Heart right ventricle (tissue), 16 donors: ENCODE measurements around the gene DTD1. TPM values are rescaled to one million over a fixed set of nuclear protein-coding genes. Genes with fewer than 3 reads are reported as not detected.

ENCODE experiments used
- ATAC-seq, 8 donors: fragments of 200-7000 bp; cut with Tn5 transposase; one replicate each; pipeline ENCODE4 v1.9.1; 2020; ENCODE audit warnings: mild to moderate bottlenecking in 8 of 8, moderate library complexity in 8 of 8, moderate number of reproducible peaks in 1 of 8
- DNase-seq, 2 donors: peaks; one replicate each; pipeline ENCODE4 v3.0.0-alpha.2; 2020
- H3K27ac ChIP-seq, 10 donors: fragments of 200-600 bp; sonication (generic) in 2 of 10; one replicate each; pipeline versions ENCODE4 v1.5.0 to v1.8.0; 2020 to 2022; ENCODE audit warnings: mild to moderate bottlenecking in 3 of 10
- H3K27me3 ChIP-seq, 7 donors: fragments of 200-600 bp; one replicate each; pipeline ENCODE4 v1.8.0; 2021 to 2022; ENCODE audit warnings: mild to moderate bottlenecking in 2 of 7
- H3K36me3 ChIP-seq, 9 donors: fragments of 200-600 bp; sonication (generic) in 1 of 9; one replicate each; pipeline versions ENCODE4 v1.5.0 to v1.8.0; 2020 to 2022; ENCODE audit warnings: mild to moderate bottlenecking in 2 of 9
- H3K4me1 ChIP-seq, 9 donors: fragments of 200-600 bp; sonication (generic) in 1 of 9; one replicate each; pipeline versions ENCODE4 v1.5.0 to v1.8.0; 2020 to 2022; ENCODE audit warnings: mild to moderate bottlenecking in 4 of 9
- H3K4me3 ChIP-seq, 10 donors: fragments of 200-600 bp; sonication (generic) in 2 of 10; one replicate each; pipeline versions ENCODE4 v1.5.0 to v1.8.0; 2020 to 2022; ENCODE audit warnings: mild to moderate bottlenecking in 7 of 10, moderate library complexity in 2 of 10
- H3K9me3 ChIP-seq, 11 donors: fragments of 200-600 bp in 10 of 11; sonication (generic) in 2 of 11; one replicate each; pipeline versions ENCODE4 v1.5.0 to v1.8.0; 2013 to 2022; ENCODE audit warnings: mild to moderate bottlenecking in 2 of 11, control low read depth in 1 of 11, moderate library complexity in 1 of 11
- WGBS, 2 donors: extraction: QIAGEN DNeasy Blood & Tissue Kit; methylation state at CpG; one replicate each; pipeline ENCODE4 v1.1.7; 2013; ENCODE audit warnings: inconsistent platforms in 1 of 2; 5-methylcytosine and 5-hydroxymethylcytosine counted together
- intact Hi-C, 10 donors: fragments of 100-400 bp; cut with DNase I; formaldehyde crosslinking; loops; one replicate each; pipeline versions ENCODE4 v1.11.1 to v1.14.2; 2022
- polyA plus RNA-seq, 2 donors: library from polyadenylated mRNA; stranded (reverse); fragments of 200-250 nt; gene quantifications; one replicate each; pipeline ENCODE4 v1.2.3, GENCODE V29; 2013
- total RNA-seq, 10 donors: library from RNA; stranded (reverse); fragmentation: NEBNext Ultra II Directional in 3 of 10; extraction: Animal tissue kit (Norgen Biotek cat#: 25700) in 3 of 10; gene quantifications; one replicate each; pipeline versions ENCODE4 v1.2.1 to v1.2.4, GENCODE V29; 2021 to 2023
- TF ChIP-seq, protein P1 (sequence below), 9 donors: fragments of 200-600 bp; sonication (generic) in 2 of 9; IDR thresholded peaks; one replicate each; pipeline versions ENCODE4 v1.5.0 to v1.8.0; 2021 to 2022; ENCODE audit warnings: antibody characterized with exemption in 9 of 9, mild to moderate bottlenecking in 5 of 9, moderate library complexity in 1 of 9
- donor health status: Arrhythmogenic right ventricular cardiomyopathy.
- donor health status: ischemic (EF 13 %, LVEDD 7.1; RV severe dilation, severe dysfunction).
- donor health status: healthy with polysubstance abuse.
- donor health status: DM: no; HTN: yes; CAD: no.
- donor health status: DM: no; HTN: no; CAD: no.
- donor health status: ischemic (EF 25% LVEDD 6.9; RV normal size, moderate dysfunction).
- donor health status: ischemic (EF 25% LVEDD 5.7; RV mildly dilated, moderate dysfunction).
- donor health status: healthy.
- donor health status: DM: yes; HTN: yes; CAD: no.
- donor health status: Ischemic cardiomyopathy.
- donor health status: ischemic (EF 35%, LVEDD 5.7; RV mildly dilated, moderate dysfunction).
- donor health status: nonischemic (EF 11% LVEDD 7.7; RV severe dilation, severe dysfunction).
- donor health status: DM: yes; HTN: yes; CAD: no.
- donor health status: PGD.
- donor health status: ischemic (EF 29% LVEDD 5.4; RV normal size, mild dysfunction).
- donor health status: nonischemic (EF 23%, LVEDD 6.1; RV moderate dilation, normal function).

DTD1 gene
- total and polyA plus RNA-seq, 12 donors, result 5.2 to 31.9 (median 14.3) TPM

DNA sequence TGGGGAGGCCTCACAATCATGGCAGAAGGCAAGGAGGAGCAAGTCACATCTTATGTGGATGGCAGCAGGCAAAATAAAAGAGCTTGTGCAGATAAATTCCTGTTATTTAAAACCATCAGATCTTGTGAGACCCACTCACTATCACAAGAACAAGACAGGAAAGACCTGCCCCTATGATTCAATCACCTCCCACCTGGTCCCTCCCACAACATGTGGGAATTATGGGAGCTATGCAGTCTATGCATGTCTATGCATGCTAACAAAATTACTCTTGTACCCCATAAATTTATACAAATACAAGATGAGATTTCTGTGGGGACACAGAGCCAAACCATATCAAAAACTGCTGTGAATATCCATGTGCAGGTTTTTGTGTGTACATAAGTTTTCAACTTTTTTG, 200.2 kb downstream of the DTD1 start:
- Histone ChIP-seq H3K27ac (no peak overlapping the region), H3K4me1 (no peaks in the 10 kb centered on the region), H3K36me3 (no peaks in the 10 kb centered on the region), H3K27me3 (peaks cover 0 to 4% (median 0%) of the 10 kb centered on the region in 7 donors), H3K4me3 (no peak overlapping the region), H3K9me3 (no peaks in the 10 kb centered on the region)
- TF ChIP-seq, protein P1, sequence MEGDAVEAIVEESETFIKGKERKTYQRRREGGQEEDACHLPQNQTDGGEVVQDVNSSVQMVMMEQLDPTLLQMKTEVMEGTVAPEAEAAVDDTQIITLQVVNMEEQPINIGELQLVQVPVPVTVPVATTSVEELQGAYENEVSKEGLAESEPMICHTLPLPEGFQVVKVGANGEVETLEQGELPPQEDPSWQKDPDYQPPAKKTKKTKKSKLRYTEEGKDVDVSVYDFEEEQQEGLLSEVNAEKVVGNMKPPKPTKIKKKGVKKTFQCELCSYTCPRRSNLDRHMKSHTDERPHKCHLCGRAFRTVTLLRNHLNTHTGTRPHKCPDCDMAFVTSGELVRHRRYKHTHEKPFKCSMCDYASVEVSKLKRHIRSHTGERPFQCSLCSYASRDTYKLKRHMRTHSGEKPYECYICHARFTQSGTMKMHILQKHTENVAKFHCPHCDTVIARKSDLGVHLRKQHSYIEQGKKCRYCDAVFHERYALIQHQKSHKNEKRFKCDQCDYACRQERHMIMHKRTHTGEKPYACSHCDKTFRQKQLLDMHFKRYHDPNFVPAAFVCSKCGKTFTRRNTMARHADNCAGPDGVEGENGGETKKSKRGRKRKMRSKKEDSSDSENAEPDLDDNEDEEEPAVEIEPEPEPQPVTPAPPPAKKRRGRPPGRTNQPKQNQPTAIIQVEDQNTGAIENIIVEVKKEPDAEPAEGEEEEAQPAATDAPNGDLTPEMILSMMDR (IDR thresholded peaks at IDR 0.05), result no peak
- DNase-seq (no peak), ATAC-seq (no peak)
- intact Hi-C loops, result no loop called here

DNA sequence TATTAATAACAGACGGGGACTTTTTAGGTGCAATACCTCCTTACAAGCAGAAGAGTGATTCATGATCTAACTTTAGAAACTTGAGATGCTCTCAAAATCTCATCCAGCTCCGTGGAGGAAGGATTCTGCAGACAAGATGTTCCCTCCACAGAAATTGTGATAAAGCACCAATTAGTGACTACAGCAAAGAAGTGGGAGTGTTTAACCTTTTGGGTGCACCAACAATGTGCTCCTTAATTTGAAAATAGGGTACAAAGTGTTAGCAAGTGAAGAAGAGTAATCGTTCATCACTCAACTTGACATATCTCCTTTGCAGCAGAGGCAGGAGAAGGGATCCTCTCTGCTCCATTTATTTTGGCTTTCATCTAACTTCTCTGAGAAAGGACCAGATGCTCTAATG, 202.9 kb downstream of the DTD1 start:
- H3K9me3 ChIP-seq, result no peaks in the 10 kb centered on the region
- TF ChIP-seq, protein P1 (IDR thresholded peaks at IDR 0.05), result no peak
- DNase-seq, result no peak
- no peaks in the 10 kb centered on the region for H3K36me3 ChIP-seq
- no peak overlapping the region for H3K4me3 ChIP-seq
- H3K27ac ChIP-seq, result no peak overlapping the region
- no peak for ATAC-seq
- intact Hi-C loops, result loop anchor here in 2 of 10 donors (5.0 to 10.0 kb wide), 2 partner anchors 48 to 156 kb away; no protein-coding TSS in a partner anchor
- WGBS, 2 donors, result 43 to 52% methylated on average over 3 of the region's 3 CpGs
- peaks cover 0 to 4% (median 0%) of the 10 kb centered on the region in 7 donors for H3K27me3 ChIP-seq
- H3K4me1 ChIP-seq, result peaks cover 0 to 13% (median 9%) of the 10 kb centered on the region in 9 donors

DNA sequence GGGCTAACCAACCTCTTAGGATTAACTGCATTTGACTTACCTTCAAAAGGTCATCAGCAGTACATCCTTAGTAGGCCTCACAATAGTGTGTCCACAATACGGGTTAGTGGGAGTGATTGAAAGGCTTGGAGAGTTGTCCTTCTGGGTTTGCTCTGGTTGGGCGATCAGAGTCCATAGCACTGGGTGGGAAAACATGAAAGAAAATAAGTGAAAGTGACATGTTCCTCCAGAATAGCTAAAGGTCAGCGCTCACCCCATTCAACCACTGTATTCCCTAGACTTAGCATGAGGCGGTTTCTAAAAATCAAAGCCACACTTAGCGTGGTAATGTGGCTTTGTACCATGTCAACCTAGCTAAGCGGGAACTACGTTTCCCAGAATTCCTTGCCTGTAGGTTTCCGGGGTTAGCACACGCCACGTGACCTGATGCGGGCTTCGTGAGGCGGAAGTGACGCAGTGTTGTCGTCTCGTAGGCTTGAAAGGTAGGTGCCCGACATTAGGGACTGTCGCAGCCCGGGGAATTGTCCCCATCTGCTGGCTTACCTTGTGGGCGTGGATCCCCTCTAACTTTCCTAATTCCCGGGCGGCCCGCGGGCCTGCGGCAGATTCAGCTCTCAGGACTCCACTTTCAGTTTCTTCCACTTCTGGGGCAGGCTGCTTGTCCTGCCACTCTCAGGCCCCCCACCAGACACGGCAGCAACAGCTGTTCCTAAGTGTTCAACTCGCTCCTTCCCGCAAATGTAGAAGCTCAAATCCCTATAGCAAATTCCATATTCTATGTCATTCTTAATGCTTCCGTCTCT, 206.0 kb downstream of the DTD1 start:
- H3K9me3 ChIP-seq, result peaks cover 0 to 9% (median 0%) of the 10 kb centered on the region in 11 donors
- intact Hi-C loops, result loop anchor here in 2 of 10 donors (5.0 to 10.0 kb wide), 2 partner anchors 52 to 159 kb away; no protein-coding TSS in a partner anchor
- peaks cover 0 to 13% (median 9%) of the 10 kb centered on the region in 9 donors for H3K4me1 ChIP-seq
- H3K27me3 ChIP-seq, result peaks cover 0 to 4% (median 0%) of the 10 kb centered on the region in 7 donors
- H3K27ac ChIP-seq, result peak overlapping the region; percentile 59 to 96 (median 87)
- TF ChIP-seq, protein P1 (IDR thresholded peaks at IDR 0.05), result peak in 4 of 9 donors; percentile 14 to 41 (median 26)
- H3K36me3 ChIP-seq, result peaks cover 0 to 6% (median 0%) of the 10 kb centered on the region in 9 donors
- ATAC-seq, result peak; percentile 97 to 100 (median 99)
- WGBS, 2 donors, result 5 to 8% methylated on average over 29 of the region's 29 CpGs
- DNase-seq, result peak; percentile 85 to 91
- peak overlapping the region; percentile 39 to 88 (median 78) for H3K4me3 ChIP-seq

- Histone ChIP-seq H3K4me3 (peak overlapping the region; percentile 39 to 88 (median 78)), H3K27me3 (peaks cover 0 to 4% (median 0%) of the 10 kb centered on the region in 7 donors), H3K27ac (peak overlapping the region; percentile 59 to 96 (median 87)), H3K9me3 (peaks cover 0 to 9% (median 0%) of the 10 kb centered on the region in 11 donors), H3K4me1 (peaks cover 0 to 13% (median 9%) of the 10 kb centered on the region in 9 donors), H3K36me3 (peaks cover 0 to 6% (median 0%) of the 10 kb centered on the region in 9 donors)
- TF ChIP-seq, protein P1 (IDR thresholded peaks at IDR 0.05), result no peak
- 63 to 72% methylated on average over 3 of the region's 3 CpGs for WGBS, 2 donors
- intact Hi-C loops, result loop anchor here in 2 of 10 donors (5.0 to 10.0 kb wide), 2 partner anchors 52 to 160 kb away; no protein-coding TSS in a partner anchor
- ATAC-seq (peak in 4 of 8 donors; percentile 6 to 33 (median 21)), DNase-seq (no peak)
These were observed 206.6 kb downstream of the DTD1 start for GRCh38 chr20:18794428-18794787.
